ENCODE measurements around the gene TMPRSS7.

The TMPRSS7 gene

GRCh38 chr3:112093180-112093522 is 58.6 kb downstream of the TMPRSS7 start:
- Histone ChIP-seq H3K36me3 (ENCODE audit: control insufficient read depth, insufficient read depth, low read length) (no peaks in the 10 kb centered on the region), H3K27ac (ENCODE audit: insufficient read depth, low read depth, low read length, poor library complexity, severe bottlenecking) (no peak overlapping the region), H3K4me3 (ENCODE audit: insufficient read depth, low read depth, low read length) (no peak overlapping the region), H3K9me3 (ENCODE audit: control insufficient read depth, low read length) (no peaks in the 10 kb centered on the region), H3K4me1 (ENCODE audit: control insufficient read depth, insufficient read depth, low read length) (peaks cover 4% of the 10 kb centered on the region), H3K27me3 (ENCODE audit: control insufficient read depth, insufficient read depth, low read length, poor library complexity, severe bottlenecking) (peaks cover under 1% of the 10 kb centered on the region)

- Histone ChIP-seq H3K27me3 (ENCODE audit: control insufficient read depth, insufficient read depth, low read length, poor library complexity, severe bottlenecking) (no peaks in the 10 kb centered on the region), H3K4me3 (ENCODE audit: insufficient read depth, low read depth, low read length) (no peak overlapping the region), H3K36me3 (ENCODE audit: control insufficient read depth, insufficient read depth, low read length) (no peaks in the 10 kb centered on the region), H3K9me3 (ENCODE audit: control insufficient read depth, low read length) (no peaks in the 10 kb centered on the region), H3K27ac (ENCODE audit: insufficient read depth, low read depth, low read length, poor library complexity, severe bottlenecking) (no peak overlapping the region), H3K4me1 (ENCODE audit: control insufficient read depth, insufficient read depth, low read length) (peaks cover 4% of the 10 kb centered on the region)
- WGBS, 2 experiments = 79 to 81% methylated on average over 2 of the region's 2 CpGs
Observed at GRCh38 chr3:112095731-112096130, 61.2 kb downstream of the TMPRSS7 start.

GRCh38 chr3:112096176-112096575 is 61.6 kb downstream of the TMPRSS7 start:
- Histone ChIP-seq H3K4me3 (ENCODE audit: insufficient read depth, low read depth, low read length) (no peak overlapping the region), H3K9me3 (ENCODE audit: control insufficient read depth, low read length) (no peaks in the 10 kb centered on the region), H3K27ac (ENCODE audit: insufficient read depth, low read depth, low read length, poor library complexity, severe bottlenecking) (no peak overlapping the region), H3K27me3 (ENCODE audit: control insufficient read depth, insufficient read depth, low read length, poor library complexity, severe bottlenecking) (no peaks in the 10 kb centered on the region), H3K36me3 (ENCODE audit: control insufficient read depth, insufficient read depth, low read length) (no peaks in the 10 kb centered on the region), H3K4me1 (ENCODE audit: control insufficient read depth, insufficient read depth, low read length) (peaks cover 4% of the 10 kb centered on the region)
- WGBS, 2 experiments = 81 to 89% methylated on average over 2 of the region's 2 CpGs

- H3K27me3 ChIP-seq (ENCODE audit: control insufficient read depth, insufficient read depth, low read length, poor library complexity, severe bottlenecking) = no peaks in the 10 kb centered on the region
- WGBS, 2 experiments = 92 to 96% methylated on average over 4 of the region's 4 CpGs
- no peaks in the 10 kb centered on the region for H3K9me3 ChIP-seq (ENCODE audit: control insufficient read depth, low read length)
- peaks cover 4% of the 10 kb centered on the region for H3K4me1 ChIP-seq (ENCODE audit: control insufficient read depth, insufficient read depth, low read length)
- no peaks in the 10 kb centered on the region for H3K36me3 ChIP-seq (ENCODE audit: control insufficient read depth, insufficient read depth, low read length)
- no peak overlapping the region for H3K27ac ChIP-seq (ENCODE audit: insufficient read depth, low read depth, low read length, poor library complexity, severe bottlenecking)
- H3K4me3 ChIP-seq (ENCODE audit: insufficient read depth, low read depth, low read length) = no peak overlapping the region
Observed at GRCh38 chr3:112097378-112097777, 62.8 kb downstream of the TMPRSS7 start.

GRCh38 chr3:112101916-112102315 is 67.4 kb downstream of the TMPRSS7 start:
- Histone ChIP-seq H3K36me3 (ENCODE audit: control insufficient read depth, insufficient read depth, low read length) (no peaks in the 10 kb centered on the region), H3K9me3 (ENCODE audit: control insufficient read depth, low read length) (no peaks in the 10 kb centered on the region), H3K4me3 (ENCODE audit: insufficient read depth, low read depth, low read length) (no peak overlapping the region), H3K27ac (ENCODE audit: insufficient read depth, low read depth, low read length, poor library complexity, severe bottlenecking) (no peak overlapping the region), H3K4me1 (ENCODE audit: control insufficient read depth, insufficient read depth, low read length) (no peaks in the 10 kb centered on the region), H3K27me3 (ENCODE audit: control insufficient read depth, insufficient read depth, low read length, poor library complexity, severe bottlenecking) (no peaks in the 10 kb centered on the region)
- WGBS, 2 experiments = 92 to 98% methylated on average over 2 of the region's 2 CpGs

GRCh38 chr3:112104774-112105173 is 70.2 kb downstream of the TMPRSS7 start:
- Histone ChIP-seq H3K4me1 (ENCODE audit: control insufficient read depth, insufficient read depth, low read length) (peaks cover 5% of the 10 kb centered on the region), H3K36me3 (ENCODE audit: control insufficient read depth, insufficient read depth, low read length) (no peaks in the 10 kb centered on the region), H3K27ac (ENCODE audit: insufficient read depth, low read depth, low read length, poor library complexity, severe bottlenecking) (no peak overlapping the region), H3K27me3 (ENCODE audit: control insufficient read depth, insufficient read depth, low read length, poor library complexity, severe bottlenecking) (no peaks in the 10 kb centered on the region), H3K4me3 (ENCODE audit: insufficient read depth, low read depth, low read length) (no peak overlapping the region), H3K9me3 (ENCODE audit: control insufficient read depth, low read length) (no peaks in the 10 kb centered on the region)
- 98 to 99% methylated on average over 2 of the region's 2 CpGs for WGBS, 2 experiments

- Histone ChIP-seq H3K4me1 (ENCODE audit: control insufficient read depth, insufficient read depth, low read length) (peaks cover 5% of the 10 kb centered on the region), H3K36me3 (ENCODE audit: control insufficient read depth, insufficient read depth, low read length) (no peaks in the 10 kb centered on the region), H3K4me3 (ENCODE audit: insufficient read depth, low read depth, low read length) (no peak overlapping the region), H3K27ac (ENCODE audit: insufficient read depth, low read depth, low read length, poor library complexity, severe bottlenecking) (no peak overlapping the region), H3K9me3 (ENCODE audit: control insufficient read depth, low read length) (no peaks in the 10 kb centered on the region), H3K27me3 (ENCODE audit: control insufficient read depth, insufficient read depth, low read length, poor library complexity, severe bottlenecking) (no peaks in the 10 kb centered on the region)
- WGBS, 2 experiments = 91 to 94% methylated on average over 4 to 5 of the region's 5 CpGs
Observed at GRCh38 chr3:112109322-112109721, 74.8 kb downstream of the TMPRSS7 start.

GRCh38 chr3:112111785-112112402 is 77.4 kb downstream of the TMPRSS7 start:
- Histone ChIP-seq H3K27me3 (ENCODE audit: control insufficient read depth, insufficient read depth, low read length, poor library complexity, severe bottlenecking) (no peaks in the 10 kb centered on the region), H3K4me3 (ENCODE audit: insufficient read depth, low read depth, low read length) (no peak overlapping the region), H3K9me3 (ENCODE audit: control insufficient read depth, low read length) (no peaks in the 10 kb centered on the region), H3K36me3 (ENCODE audit: control insufficient read depth, insufficient read depth, low read length) (no peaks in the 10 kb centered on the region), H3K27ac (ENCODE audit: insufficient read depth, low read depth, low read length, poor library complexity, severe bottlenecking) (no peak overlapping the region), H3K4me1 (ENCODE audit: control insufficient read depth, insufficient read depth, low read length) (peaks cover 15% of the 10 kb centered on the region)
- 20 to 34% methylated on average over 3 of the region's 3 CpGs for WGBS, 2 experiments

GRCh38 chr3:112114576-112115160 is 80.1 kb downstream of the TMPRSS7 start:
- 87 to 94% methylated on average over 6 of the region's 6 CpGs for WGBS, 2 experiments
- Histone ChIP-seq H3K27ac (ENCODE audit: insufficient read depth, low read depth, low read length, poor library complexity, severe bottlenecking) (no peak overlapping the region), H3K9me3 (ENCODE audit: control insufficient read depth, low read length) (no peaks in the 10 kb centered on the region)

GRCh38 chr3:112115161-112115739 is 80.7 kb downstream of the TMPRSS7 start:
- H3K27ac ChIP-seq (ENCODE audit: insufficient read depth, low read depth, low read length, poor library complexity, severe bottlenecking) = no peak overlapping the region
- no peaks in the 10 kb centered on the region for H3K9me3 ChIP-seq (ENCODE audit: control insufficient read depth, low read length)
- H3K36me3 ChIP-seq (ENCODE audit: control insufficient read depth, insufficient read depth, low read length) = no peaks in the 10 kb centered on the region
- H3K27me3 ChIP-seq (ENCODE audit: control insufficient read depth, insufficient read depth, low read length, poor library complexity, severe bottlenecking) = no peaks in the 10 kb centered on the region
- no peak overlapping the region for H3K4me3 ChIP-seq (ENCODE audit: insufficient read depth, low read depth, low read length)
- H3K4me1 ChIP-seq (ENCODE audit: control insufficient read depth, insufficient read depth, low read length) = peaks cover 19% of the 10 kb centered on the region
- WGBS, 2 experiments = 83 to 93% methylated on average over 6 of the region's 6 CpGs

More at GRCh38 chr3:112114576-112115160, 80.1 kb downstream of the TMPRSS7 start:
- H3K4me3 ChIP-seq (ENCODE audit: insufficient read depth, low read depth, low read length) = no peak overlapping the region
- no peaks in the 10 kb centered on the region for H3K36me3 ChIP-seq (ENCODE audit: control insufficient read depth, insufficient read depth, low read length)
- H3K4me1 ChIP-seq (ENCODE audit: control insufficient read depth, insufficient read depth, low read length) = peaks cover 14% of the 10 kb centered on the region
- H3K27me3 ChIP-seq (ENCODE audit: control insufficient read depth, insufficient read depth, low read length, poor library complexity, severe bottlenecking) = no peaks in the 10 kb centered on the region

Data from ectodermal cell (in vitro differentiated cells).